HG03432 (cell line): Measurements from ENCODE around the gene DNM2.
"Not testable (repeated sequence)": the region's sequence is repeated elsewhere in the genome, so short reads cannot be mapped to it uniquely, and the experiment has no call there.

ENCODE experiments used
- ATAC-seq: cut with Tn5 transposase; IDR thresholded peaks from one replicate; pipeline ENCODE4 v1.9.1; 2021; ENCODE audit warnings: mild to moderate bottlenecking, moderate library complexity; ENCODE audit not compliant: unreplicated experiment

Gene DNM2

DNA sequence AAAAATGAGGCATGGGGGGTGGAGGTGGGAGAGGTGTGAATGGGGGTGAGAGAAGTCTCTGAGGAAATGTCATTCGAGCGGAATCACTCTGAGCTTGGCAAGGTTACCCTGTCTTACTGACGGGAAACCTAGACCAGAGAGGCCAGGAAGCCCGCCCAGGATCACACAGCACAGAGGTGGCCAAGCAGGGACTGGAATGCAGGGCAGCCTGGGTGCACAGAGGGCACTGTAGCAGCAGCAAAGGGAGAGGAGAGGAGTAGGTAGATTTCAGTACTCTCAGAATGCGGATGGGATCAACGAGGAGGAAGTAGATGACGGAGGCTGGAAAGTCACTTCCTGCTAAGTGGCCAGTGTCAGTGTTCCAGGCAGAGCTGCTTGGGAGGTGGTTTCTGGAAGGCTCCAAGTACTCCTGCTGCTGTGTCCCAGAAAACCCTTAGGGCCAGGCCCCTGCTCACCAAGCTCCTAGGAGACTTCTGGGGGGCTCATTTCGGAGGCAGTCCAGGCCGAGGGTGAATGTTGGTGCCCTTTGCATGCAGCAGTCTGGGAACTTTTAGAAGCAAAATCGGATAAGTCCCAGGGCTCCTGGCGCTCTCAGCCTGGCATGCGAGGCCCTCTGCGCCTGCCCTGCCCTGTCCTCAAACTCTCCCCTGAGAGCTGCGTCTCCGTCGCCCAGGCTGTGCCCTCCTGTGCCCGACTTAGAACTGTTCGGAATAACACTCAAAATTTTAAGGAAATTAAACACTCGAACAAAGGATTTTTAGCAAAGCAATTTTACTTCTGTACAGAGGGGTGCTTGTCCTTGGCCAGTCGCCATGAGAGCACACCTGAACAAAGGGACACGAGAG, 33.5 kb downstream of the DNM2 start:
- no peak for ATAC-seq

DNA sequence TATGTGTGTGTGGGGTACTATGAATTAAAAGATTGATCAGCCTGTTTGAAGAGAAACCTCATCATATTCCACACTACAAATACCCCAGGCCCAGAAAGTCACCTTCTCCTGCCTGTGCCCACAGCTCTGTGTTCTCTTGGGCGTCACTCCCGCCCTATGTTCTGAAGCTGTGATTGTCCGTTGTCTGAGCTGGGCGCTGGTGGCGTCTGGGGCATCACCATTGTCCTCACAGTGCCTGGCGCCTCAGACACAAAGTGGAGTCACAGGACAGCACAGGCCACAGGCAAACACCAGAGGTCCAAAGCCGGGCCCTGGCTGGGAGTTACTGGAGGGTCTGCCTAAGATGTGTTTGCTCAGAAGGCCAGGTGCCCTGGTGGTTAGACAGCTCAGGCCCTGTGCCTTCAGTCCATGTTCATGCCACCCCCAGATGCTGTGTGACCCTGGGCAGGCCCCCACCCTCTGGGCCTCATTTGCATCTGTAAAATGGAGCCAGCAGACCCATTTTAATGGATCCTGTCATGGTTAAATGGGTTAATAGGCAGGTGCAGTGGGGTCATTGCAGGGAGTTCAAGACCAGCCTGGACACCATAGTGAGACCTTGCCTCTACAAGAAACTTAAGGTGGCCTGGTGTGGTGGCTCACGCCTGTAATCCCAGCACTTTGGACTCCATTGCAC, 34.5 kb downstream of the DNM2 start:
- no peak for ATAC-seq

DNA sequence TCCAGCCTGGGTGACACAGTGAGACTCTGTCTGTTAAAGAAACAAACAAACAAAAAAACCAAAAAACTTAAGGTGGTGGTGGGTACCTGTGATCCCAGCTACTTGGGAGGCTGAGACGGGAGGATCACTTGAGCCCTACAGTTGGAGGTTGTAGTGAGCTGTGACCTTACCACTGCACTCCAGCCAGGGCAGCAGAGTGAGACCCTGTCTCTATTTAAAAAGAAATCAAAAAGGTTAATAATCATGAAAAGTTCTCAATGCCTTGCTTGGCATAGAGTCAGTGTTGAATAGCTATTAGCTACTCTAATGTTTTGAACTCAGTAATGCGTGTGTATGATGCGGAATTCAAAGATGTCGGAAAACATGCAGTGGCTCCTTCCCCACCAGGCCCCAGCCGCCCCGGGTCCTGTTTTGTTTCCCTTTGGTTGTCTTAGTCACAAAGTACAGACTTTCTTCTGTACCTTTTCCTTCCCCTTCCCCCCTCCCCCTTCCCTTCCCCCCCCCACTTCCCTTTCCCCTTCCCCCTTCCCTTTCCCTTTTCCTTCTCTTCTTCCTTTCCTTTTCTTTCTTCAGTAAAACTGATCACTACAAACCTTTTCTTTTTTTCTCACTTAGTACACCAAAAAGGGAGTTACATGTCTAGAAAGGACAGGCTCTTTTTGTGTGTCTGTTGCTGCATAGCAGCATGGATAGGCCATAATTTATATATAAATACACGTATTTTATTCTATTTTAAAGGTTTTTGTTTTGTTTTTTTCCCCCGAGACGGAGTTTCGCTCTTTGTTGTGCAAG, 35.2 kb downstream of the DNM2 start:
- no peak for ATAC-seq

DNA sequence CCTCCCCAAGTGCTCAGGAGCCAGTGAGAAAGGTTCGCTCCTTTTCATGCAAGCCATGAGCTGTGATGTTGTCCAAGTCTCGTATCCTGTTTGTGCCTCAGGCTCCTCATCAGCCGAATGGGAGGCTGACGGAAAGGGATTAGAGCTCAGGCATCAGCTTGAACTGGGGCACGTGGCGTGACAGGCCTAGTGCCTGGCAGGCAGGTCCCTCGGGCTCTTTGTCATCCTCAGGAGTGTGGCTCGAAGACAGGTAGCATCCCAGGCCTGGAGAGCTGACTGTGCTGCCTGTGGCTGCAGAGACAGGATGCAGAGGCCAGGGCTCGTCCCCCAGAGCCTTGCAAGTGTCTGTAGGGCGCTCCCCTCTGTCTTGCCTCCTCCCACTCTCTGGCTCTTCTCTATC, 38.5 kb downstream of the DNM2 start:
- no peak for ATAC-seq

DNA sequence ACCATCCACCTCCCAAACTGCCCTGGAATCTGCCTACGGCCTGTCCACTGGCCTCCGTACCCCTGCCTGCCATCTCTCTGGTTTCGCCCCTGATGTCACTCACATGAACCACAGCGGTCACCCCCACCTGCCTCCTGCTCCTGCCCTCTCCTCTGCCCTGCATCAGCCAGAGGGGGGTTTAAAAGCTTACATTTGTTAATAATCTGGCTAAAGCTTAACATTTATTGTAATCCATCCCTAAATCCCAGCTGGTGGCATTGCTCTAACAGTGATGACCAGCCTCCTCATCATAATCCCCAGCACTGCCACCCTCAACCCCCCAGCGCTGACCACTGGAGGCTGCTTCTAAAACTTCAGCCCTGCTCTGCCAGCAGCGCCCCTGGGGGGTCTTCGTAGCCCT, 38.9 kb downstream of the DNM2 start:
- no peak for ATAC-seq

DNA sequence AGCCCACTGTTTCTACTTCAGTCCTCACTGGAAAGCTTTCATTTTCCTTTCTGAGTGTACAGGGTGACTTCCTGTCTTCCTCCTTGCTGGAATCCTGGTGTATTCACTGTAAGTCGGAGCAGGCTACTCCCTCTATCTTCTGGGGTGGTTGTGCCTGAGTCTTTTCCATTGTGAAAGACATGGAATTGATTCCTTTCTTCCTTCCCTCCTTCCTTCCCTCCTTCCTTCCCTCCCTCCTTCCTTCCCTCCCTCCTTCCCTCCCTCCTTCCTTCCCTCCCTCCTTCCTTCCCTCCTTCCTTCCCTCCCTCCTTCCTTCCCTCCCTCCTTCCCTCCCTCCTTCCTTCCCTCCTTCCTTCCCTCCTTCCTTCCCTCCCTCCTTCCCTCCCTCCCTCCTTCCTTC, 40.2 kb downstream of the DNM2 start:
- not testable (repeated sequence) for ATAC-seq

DNA sequence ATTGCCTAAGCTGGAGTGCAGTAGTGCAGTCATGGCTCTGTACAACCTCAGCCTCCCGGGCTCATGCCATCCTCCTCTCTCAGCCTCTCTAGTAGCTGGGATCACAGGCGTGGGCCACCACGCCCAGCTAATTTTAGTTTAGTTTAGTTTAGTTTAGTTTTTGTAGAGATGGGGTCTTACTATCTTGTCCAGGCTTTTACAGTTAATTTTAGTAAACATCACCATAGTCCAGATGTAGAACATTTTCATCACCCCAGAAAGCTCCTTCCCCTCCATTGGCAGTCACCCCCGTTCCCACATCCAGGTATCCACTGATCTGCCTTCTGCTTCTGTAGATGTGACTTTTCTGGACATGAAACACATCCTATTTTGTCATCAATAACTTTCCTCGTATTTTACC, 41.1 kb downstream of the DNM2 start:
- no peak for ATAC-seq

DNA sequence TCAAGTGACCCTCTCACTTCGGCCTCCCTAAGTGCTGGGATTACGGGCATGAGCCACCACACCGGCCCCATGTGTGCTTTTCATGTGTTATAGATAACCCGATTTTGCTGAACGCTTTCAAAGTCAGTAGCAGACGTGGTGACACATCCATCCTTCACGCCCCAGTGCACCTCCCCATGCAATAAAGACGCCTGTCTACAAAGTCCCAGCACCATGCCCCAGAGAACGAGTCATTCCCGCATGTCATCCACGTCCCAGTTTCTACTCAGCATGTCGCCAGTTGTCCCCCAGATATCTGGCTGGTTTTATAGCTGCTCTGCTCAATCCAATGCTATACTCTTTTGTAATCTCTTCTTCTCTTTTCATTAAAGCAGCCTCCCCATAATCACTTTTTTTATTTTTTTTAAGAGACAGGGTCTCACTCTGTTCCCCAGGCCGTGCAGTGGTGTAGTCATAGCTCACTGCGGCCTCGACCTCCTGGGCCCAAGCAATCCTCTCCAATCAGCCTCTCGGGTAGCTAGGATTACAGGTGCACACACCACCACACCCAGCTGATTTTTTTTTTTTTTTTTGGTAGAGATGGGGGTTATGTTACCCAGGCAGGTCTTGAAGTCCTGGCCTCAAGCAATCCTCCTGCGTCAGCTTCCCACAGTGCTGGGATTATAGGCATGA, 42.5 kb downstream of the DNM2 start:
- peak; percentile 38 for ATAC-seq

DNA sequence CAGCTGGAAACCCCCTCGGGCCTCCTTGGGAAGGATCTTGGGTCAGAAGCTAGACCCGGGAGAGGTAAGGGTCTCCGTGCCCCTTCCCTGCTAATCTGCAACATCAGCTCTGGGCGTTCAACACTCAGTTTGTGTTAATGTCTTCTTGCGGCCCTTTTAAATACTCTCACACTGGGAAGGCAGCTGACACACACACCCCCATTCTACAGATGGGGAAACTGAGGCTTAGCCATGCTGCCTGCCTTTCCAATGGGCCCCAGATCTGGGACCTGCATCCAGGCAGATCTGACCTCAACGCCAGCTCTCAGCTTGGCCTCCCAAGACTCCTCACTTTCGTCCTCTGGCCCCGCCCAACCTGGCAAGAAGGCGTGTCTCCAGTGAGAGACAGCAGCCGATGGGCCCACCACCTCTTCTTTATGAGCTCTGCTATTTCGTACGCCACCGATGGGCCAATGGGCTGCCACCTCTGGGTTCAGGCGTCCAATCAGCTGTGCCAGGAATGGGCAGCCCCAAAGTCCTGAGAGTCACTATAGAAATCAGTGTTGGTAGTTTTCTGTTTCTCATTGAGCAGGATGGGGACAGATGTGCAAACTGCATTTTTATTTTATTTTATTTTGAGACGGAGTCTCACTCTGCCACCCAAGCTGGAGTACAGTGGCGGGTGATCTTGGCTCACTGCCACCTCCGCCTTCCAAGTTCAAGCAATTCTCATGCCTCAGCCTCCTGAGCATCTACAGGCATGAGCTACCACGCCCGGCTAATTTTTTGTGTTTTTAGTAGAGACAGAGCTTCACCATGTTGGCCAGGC, 43.8 kb downstream of the DNM2 start:
- ATAC-seq: no peak

DNA sequence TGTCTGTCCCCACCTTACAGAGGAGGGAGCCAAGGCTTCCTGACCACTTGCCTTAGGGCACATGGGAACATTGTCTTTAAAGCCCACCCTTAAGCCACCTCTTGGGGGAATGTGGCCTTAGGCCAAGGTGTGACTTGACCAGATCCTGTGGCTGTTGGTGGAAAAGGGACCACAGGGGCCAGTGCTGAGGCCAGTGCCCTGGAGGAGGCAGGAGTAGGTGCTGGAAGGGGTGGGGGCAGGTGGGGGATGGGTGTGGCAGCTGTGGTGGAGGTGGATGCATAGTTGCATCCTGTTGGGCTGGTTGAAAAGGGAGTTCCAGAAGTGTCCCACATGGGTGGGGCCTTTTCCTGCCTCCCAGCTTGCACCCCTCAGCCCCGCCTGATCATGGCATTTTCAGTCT, 44.8 kb downstream of the DNM2 start:
- no peak for ATAC-seq

DNA sequence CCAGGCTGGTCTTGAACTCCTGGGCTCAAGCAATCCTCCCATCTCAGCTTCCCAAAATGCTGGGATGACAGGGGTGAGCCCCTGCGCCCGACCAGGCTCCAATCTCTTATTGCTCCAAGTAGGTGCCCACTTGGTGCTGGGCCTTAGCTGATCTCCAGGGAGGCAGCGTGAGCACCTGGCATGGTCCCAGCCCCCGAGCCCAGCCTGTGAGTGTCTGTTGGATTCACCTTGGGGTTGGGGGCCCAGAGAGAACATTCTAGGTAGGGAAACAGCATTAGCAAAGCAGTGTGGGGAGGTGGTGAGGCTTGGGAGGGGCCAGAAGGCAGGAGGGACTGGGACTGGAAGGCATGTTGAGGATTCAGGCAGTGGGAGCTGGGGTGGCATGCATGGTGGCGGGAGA, 45.5 kb downstream of the DNM2 start:
- no peak for ATAC-seq

DNA sequence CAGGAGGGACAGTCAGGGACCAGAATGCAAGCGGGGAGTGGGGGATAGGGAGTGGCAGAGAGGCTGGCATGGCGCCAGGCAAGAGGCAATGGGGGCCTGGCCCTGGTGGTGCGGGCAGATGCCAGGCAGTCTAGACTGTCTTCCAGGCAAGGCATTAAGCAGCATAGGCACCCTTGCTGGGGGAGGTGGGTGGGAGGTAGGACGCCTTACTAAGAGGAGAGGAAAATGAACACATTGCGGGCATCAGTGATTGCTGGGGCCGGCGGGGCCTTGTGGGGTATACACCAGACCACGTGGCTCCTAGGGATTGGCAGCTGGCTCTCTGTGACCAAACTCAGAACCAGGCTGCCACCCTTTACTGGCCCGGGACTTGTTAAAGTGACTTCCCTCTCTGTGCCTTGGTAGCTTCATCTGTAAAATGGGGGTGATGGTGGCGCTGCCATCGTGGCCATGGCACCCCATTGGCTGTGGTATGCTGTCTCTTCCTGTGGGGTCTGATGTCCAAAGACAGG, 46.0 kb downstream of the DNM2 start:
- no peak for ATAC-seq

DNA sequence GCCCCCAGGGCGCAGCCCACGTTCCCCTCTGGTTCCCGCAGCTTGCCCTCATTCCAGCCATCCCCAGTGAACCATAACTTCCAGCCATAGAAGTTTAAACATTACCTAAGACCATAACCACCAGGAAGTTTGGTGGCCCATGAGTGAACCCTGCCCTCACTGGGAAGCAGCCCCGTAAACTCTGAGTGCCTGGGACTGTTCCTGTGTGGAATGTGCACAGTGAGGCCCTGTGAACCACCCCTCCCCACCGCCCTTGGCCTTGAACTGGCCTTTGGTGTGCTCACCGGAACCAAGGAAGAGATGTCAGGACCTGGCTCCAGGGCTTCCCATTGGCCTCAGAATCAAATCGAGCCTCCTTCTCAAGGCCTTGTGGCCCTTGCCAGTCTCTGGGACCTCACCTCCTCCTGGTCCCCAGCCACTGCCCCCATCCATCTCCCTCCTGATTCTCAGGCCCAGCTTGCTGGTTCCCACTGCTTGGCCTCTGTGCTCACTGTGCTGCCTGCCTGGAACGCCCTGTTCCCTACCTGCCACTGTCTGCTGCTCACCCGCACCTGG, 46.5 kb downstream of the DNM2 start:
- no peak for ATAC-seq

DNA sequence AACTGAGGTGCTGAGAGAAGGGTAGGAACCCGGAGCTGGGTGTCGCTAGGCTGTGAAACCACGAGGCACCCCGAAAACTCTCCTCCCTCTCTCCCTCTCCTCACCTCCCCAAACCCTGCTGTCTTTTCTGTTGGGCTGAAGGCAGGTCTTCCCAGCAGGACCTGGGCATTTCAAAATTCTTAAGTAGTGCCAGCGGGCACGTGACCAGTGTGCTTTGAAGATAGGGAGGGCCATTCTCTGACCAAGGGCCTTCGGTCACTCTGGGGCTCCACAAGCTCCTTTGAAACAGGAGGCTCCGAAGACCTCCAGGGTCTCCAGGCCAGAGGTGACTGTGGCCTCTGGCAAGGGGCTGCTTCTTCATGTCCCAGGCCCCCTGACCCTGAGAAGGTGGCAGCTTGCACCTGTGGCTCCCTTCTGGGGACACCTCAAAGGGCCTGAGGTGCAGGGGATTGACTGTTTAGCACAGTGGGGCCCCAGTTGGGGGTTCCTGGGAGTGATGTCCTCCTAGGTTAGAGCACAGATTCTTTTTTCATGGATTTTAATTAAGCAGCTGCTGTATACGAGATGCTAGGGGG, 48.3 kb downstream of the DNM2 start:
- no peak for ATAC-seq

DNA sequence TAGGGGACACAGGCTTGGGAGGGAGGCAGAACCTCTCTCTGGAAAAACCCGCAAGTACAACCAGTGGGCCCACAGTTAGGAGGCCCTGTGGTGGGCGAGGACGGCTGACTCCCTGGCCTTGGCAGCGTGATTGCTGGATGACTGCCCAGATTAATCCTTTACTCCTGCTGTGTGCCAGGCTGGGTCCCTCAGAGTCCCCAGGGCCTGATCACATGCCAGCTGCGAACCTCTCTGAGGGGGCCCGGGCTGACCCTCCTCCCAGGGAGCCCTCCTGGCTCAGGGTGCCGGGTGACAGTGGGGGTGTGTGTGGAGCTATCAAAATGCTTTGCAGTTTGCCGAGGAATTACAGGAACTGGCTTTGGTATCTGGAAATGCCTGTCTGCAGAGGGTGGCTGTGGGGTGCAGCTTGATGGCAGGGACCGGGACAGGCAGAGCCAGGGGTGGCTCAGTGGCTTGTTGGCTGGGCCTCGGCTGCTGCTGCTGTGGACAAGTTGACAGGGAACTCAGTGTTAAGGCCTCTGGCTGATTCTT, 48.9 kb downstream of the DNM2 start:
- no peak for ATAC-seq

DNA sequence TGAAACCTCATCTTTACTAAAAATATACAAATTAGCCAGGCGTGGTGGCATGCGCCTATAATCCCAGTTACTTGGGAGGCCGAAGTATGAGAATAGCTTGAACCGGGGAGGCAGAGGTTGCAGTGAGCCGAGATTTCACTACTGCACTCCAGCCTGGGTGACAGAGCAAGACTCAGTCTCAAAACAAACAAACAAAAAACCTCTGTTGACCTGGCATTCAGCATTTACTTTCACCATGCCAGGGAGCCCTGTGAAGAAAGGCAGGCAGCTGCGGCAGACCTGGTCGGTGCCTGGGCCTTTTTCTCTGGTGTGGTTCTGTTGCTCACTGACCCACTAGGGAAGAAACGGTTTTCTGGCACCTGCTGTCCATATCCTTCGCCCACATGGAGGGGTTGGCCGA, 49.8 kb downstream of the DNM2 start:
- ATAC-seq: no peak

DNA sequence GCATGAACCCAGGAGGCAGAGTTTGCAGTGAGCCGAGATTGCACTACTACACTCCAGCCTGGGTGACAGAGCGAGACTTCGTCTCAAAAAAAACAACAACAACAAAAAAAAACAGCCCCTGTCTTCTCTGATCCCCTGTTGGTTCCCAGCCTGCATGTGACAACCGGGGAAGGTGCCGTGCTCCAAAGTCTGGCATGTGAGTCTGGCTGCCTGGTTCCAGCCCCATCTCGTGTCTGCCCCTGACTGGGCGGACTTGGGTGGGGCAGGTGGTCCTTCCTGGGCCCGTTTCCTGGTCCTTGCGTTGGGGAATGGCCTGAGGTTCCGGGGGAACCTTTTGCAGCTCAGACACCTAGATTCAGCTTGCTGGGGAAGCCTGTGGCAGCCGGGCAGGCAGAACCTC, 50.5 kb downstream of the DNM2 start:
- ATAC-seq: no peak

DNA sequence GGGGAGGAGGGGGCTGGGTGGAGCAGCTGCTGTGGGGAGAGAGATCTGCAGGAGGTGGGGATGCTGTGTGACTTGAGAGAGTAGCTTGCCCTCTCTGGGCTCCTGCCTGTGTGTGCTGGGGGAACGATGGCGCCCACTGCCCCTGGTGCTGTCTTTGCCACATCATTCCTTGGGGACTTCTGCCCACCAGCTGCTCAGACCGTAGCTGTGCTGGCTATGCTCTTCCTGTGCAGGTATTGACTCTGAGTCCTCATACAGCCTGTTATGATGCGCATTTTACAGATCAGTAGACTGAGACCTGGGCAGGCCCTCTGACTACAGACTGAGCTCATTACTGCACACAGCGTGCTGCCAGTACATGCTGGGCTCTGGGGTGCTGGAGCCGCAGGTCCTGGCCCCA, 51.1 kb downstream of the DNM2 start:
- ATAC-seq: no peak
